Measurements from ENCODE around the gene ADD2. TPM values are rescaled to one million over a fixed set of nuclear protein-coding genes. Genes with fewer than 3 reads are reported as not detected.

The ADD2 gene
- total and polyA plus RNA-seq, 2 experiments from 2014 or later: 34.6 to 223 TPM

- Mint-ChIP-seq H3K27ac (no peak overlapping the region), H3K4me3 (no peak overlapping the region), H3K27me3 (ENCODE audit: insufficient read depth, low read depth, poor library complexity) (peaks cover 6% of the 10 kb centered on the region), H3K9me3 (no peaks in the 10 kb centered on the region), H3K36me3 (ENCODE audit: low read depth) (no peaks in the 10 kb centered on the region), H3K4me1 (no peaks in the 10 kb centered on the region; the same call in 2 of the 3 replicates)
- Histone ChIP-seq H3K36me3 (ENCODE audit: insufficient read depth) (no peaks in the 10 kb centered on the region), H3K9me2 (ENCODE audit: insufficient read depth) (no peaks in the 10 kb centered on the region), H3F3A (replicated peaks; ENCODE audit: low read depth) (no peaks in the 10 kb centered on the region), H3K27ac (ENCODE audit: low read depth) (no peak overlapping the region), H2AFZ (no peak overlapping the region), H3K27me3 (ENCODE audit: insufficient read depth) (peaks cover 18% of the 10 kb centered on the region), H3K4me3 (no peak overlapping the region), H4K20me1 (replicated peaks; ENCODE audit: insufficient read depth) (no peaks in the 10 kb centered on the region), H3K4me2 (no peak overlapping the region), H3K79me2 (replicated peaks; ENCODE audit: insufficient read depth) (no peaks in the 10 kb centered on the region), H3K4me1 (ENCODE audit: insufficient read depth) (peaks cover 5% of the 10 kb centered on the region; the same call in 1 of the 2 replicates)
- ATAC-seq: peak; percentile 90
- TF ChIP-seq EZH2 (IDR thresholded peaks at IDR 0.05; ENCODE audit: low read depth, unreplicated experiment) (no peak), CTCF (conservative IDR thresholded peaks at IDR 0.05; ENCODE audit: low read depth in 2 of 2) (peak; percentile 97 to 100), ETS1 (IDR thresholded peaks at IDR 0.05) (no peak)
- DNase-seq (ENCODE audit: low spot score): peak; percentile 91
Observed at GRCh38 chr2:70647873-70648481, 120.0 kb downstream of the ADD2 start.

GRCh38 chr2:70646420-70646818, 121.6 kb downstream of the ADD2 start:
- Histone ChIP-seq H3K4me1 (ENCODE audit: insufficient read depth) (peaks cover 5% of the 10 kb centered on the region; the same call in 1 of the 2 replicates), H3K4me3 (no peak overlapping the region), H4K20me1 (replicated peaks; ENCODE audit: insufficient read depth) (no peaks in the 10 kb centered on the region), H3K9me2 (ENCODE audit: insufficient read depth) (no peaks in the 10 kb centered on the region), H3K4me2 (no peak overlapping the region), H3K36me3 (ENCODE audit: insufficient read depth) (no peaks in the 10 kb centered on the region), H3K27ac (ENCODE audit: low read depth) (no peak overlapping the region), H2AFZ (peak overlapping the region; percentile 4; the same call in 1 of the 2 replicates), H3K27me3 (ENCODE audit: insufficient read depth) (peaks cover 2% of the 10 kb centered on the region), H3K79me2 (replicated peaks; ENCODE audit: insufficient read depth) (no peaks in the 10 kb centered on the region), H3F3A (replicated peaks; ENCODE audit: low read depth) (no peaks in the 10 kb centered on the region)
- TF ChIP-seq REST (IDR thresholded peaks at IDR 0.05; ENCODE audit: unreplicated experiment) (no peak), POLR2AphosphoS5 (IDR thresholded peaks at IDR 0.05; ENCODE audit: low read depth) (no peak), ZNF462 (CRISPR knock-in tag; IDR thresholded peaks at IDR 0.05) (no peak), EZH2phosphoT487 (IDR thresholded peaks at IDR 0.05; ENCODE audit: unreplicated experiment) (no peak), CREB1 (CRISPR knock-in tag; IDR thresholded peaks at IDR 0.05; ENCODE audit: low read depth) (no peak)
- Mint-ChIP-seq H3K9me3 (no peaks in the 10 kb centered on the region), H3K36me3 (ENCODE audit: low read depth) (no peaks in the 10 kb centered on the region), H3K27me3 (ENCODE audit: insufficient read depth, low read depth, poor library complexity) (peaks cover 9% of the 10 kb centered on the region), H3K4me1 (peaks cover 7% of the 10 kb centered on the region), H3K4me3 (no peak overlapping the region), H3K27ac (no peak overlapping the region)
- no peak for ATAC-seq
- DNase-seq (ENCODE audit: low spot score): no peak

Data from GM23338 (cell line).